ENCODE results near the gene OSBP2. TPM values are rescaled to one million over a fixed set of nuclear protein-coding genes. Genes with fewer than 3 reads are reported as not detected.
A peak's percentile ranks its signal among the peaks of the same experiment; 100 is the strongest.

Gene OSBP2
- total and polyA plus RNA-seq, 10 donors = 0.38 to 41.4 (median 6.5) TPM

DNA sequence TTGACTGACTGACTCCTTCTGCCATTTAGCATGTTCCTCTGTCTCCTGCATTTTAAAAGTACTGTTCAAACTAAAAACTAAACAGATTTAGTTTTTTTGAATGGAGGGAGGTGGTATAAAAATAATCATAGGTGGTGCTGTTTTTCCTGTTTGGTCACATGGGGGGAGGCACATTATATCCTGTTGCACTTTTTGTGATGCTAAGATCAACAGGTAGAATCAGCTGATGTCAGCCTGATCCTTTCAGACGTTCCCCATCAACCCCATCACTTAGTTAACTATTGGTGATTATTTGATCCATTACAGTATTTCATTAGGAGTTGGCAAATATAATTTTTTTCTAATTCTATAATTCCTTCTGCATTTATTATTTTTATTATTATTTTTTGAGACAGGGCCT, 5.1 kb upstream of the OSBP2 start:
- no peak overlapping the region for H3K4me3 ChIP-seq
- H3K27ac ChIP-seq = no peak overlapping the region
- intact Hi-C loops (cut with DNase I; ENCODE audit: low total_unique reads) = no loop called here
- DNase-seq = no peak
- H3K27me3 ChIP-seq (replicated peaks in 1 of 7) = peaks cover 0 to 16% (median 0%) of the 10 kb centered on the region in 7 donors
- peaks cover 0 to 10% (median 8%) of the 10 kb centered on the region in 6 donors for H3K4me1 ChIP-seq
- 56 to 83% (median 71%) methylated on average over 1 of the region's 1 CpG for WGBS, 5 donors
- no peaks in the 10 kb centered on the region for H3K9me3 ChIP-seq
- TF ChIP-seq POLR2A (IDR thresholded peaks at IDR 0.05) = no peak
- TF ChIP-seq POLR2AphosphoS5 (IDR thresholded peaks at IDR 0.05) = no peak
- TF ChIP-seq, protein P1, sequence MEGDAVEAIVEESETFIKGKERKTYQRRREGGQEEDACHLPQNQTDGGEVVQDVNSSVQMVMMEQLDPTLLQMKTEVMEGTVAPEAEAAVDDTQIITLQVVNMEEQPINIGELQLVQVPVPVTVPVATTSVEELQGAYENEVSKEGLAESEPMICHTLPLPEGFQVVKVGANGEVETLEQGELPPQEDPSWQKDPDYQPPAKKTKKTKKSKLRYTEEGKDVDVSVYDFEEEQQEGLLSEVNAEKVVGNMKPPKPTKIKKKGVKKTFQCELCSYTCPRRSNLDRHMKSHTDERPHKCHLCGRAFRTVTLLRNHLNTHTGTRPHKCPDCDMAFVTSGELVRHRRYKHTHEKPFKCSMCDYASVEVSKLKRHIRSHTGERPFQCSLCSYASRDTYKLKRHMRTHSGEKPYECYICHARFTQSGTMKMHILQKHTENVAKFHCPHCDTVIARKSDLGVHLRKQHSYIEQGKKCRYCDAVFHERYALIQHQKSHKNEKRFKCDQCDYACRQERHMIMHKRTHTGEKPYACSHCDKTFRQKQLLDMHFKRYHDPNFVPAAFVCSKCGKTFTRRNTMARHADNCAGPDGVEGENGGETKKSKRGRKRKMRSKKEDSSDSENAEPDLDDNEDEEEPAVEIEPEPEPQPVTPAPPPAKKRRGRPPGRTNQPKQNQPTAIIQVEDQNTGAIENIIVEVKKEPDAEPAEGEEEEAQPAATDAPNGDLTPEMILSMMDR (IDR thresholded peaks at IDR 0.05 in 8 of 11, conservative IDR thresholded peaks at IDR 0.05 in 3 of 11) = no peak
- no peaks in the 10 kb centered on the region for H3K36me3 ChIP-seq

DNA sequence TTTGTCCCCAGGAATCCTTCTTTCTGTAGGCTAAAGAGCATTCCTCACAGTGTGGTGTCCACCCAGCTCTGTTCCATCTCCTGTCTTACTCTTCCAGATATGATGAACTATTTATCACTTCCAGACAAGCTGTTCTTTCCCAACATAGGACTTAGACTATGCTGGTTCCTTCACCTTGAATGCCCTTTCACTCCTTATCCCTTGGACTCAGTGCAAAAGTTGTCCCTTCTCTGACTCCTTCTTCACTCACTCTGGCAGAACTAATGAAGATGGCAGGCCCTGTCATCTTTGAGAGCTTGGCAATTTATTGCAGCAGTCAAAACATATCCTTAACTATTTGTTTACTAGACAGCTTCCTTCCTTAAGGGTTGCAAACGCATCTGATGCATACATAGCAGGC, 3.5 kb upstream of the OSBP2 start:
- Histone ChIP-seq H3K27me3 (replicated peaks in 1 of 7) (peaks cover 0 to 31% (median 0%) of the 10 kb centered on the region in 7 donors), H3K4me1 (peaks cover 0 to 23% (median 18%) of the 10 kb centered on the region in 6 donors), H3K4me3 (no peak overlapping the region), H3K27ac (no peak overlapping the region), H3K9me3 (no peaks in the 10 kb centered on the region), H3K36me3 (no peaks in the 10 kb centered on the region)
- no peak for DNase-seq
- intact Hi-C loops (cut with DNase I; ENCODE audit: low total_unique reads) = no loop called here
- 41 to 67% (median 57%) methylated on average over 1 of the region's 1 CpG for WGBS, 5 donors
- TF ChIP-seq, protein P1 (IDR thresholded peaks at IDR 0.05 in 8 of 11, conservative IDR thresholded peaks at IDR 0.05 in 3 of 11) = no peak
- no peak for TF ChIP-seq POLR2AphosphoS5 (IDR thresholded peaks at IDR 0.05)
- TF ChIP-seq POLR2A (IDR thresholded peaks at IDR 0.05) = no peak

DNA sequence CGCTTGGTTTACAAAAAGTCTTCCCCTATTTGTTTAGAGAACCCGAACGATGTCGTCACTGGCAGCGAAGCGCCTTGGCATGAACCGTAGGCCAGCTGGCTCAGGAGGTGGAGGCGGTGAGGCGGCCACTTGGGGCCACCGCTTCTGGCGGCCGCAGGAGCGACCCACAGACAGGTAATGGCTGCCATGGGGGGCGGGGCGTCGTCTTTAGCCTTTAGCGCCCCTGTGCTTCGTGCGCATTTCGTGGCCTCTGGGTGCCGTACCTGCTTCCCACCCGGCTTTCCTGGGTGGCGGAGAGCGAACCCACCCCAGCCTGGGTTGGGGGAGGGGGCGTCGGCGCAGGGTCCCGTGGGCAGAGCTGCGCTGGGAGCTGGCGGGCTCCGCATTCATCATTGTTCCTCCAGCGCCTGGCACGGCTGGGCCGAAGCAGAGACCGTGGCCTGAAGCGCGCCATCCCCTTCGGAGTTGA, 469 bp upstream of the OSBP2 start:
- TF ChIP-seq POLR2A (IDR thresholded peaks at IDR 0.05) (no peak), POLR2AphosphoS5 (IDR thresholded peaks at IDR 0.05) (peak in 2 of 3 donors; percentile 31 to 59)
- TF ChIP-seq, protein P1 (IDR thresholded peaks at IDR 0.05 in 8 of 11, conservative IDR thresholded peaks at IDR 0.05 in 3 of 11) = no peak
- intact Hi-C loops (cut with DNase I; ENCODE audit: low total_unique reads) = no loop called here
- H3K27ac ChIP-seq = peak overlapping the region in 7 of 8 donors; percentile 54 to 82 (median 70)
- no peaks in the 10 kb centered on the region for H3K36me3 ChIP-seq
- 0 to 1% (median 0%) methylated on average over 26 to 37 of the region's 38 CpGs for WGBS, 5 donors
- H3K4me3 ChIP-seq = peak overlapping the region; percentile 55 to 84 (median 64)
- DNase-seq = peak; percentile 83
- peaks cover 0 to 23% (median 18%) of the 10 kb centered on the region in 6 donors for H3K4me1 ChIP-seq
- no peaks in the 10 kb centered on the region for H3K9me3 ChIP-seq
- H3K27me3 ChIP-seq (replicated peaks in 1 of 7) = peaks cover 0 to 33% (median 0%) of the 10 kb centered on the region in 7 donors

DNA sequence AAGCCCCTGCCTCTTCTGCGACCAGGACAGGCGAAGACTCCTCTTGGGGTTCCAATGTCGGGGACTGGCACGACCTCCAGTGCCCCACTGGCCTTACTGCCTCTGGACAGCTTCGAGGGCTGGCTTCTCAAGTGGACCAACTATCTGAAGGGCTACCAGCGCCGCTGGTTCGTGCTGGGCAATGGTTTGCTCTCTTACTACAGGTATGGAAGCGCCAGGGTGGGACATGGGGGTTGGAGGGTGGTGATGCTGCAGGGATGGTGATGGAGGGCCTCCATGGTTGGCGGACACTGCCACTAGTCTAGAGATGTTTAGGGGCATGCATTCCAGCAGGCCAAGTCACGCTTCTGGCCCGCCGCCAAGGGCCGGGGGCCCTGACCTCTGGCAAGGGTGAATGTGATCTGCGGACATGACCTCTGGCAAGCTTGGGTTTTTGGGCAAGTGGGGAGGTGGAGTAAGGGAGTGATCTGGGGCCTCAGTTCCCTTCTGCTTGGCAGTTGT, 727 bp downstream of the OSBP2 start:
- peak; percentile 71 for DNase-seq
- H3K27me3 ChIP-seq (replicated peaks in 1 of 7) = peaks cover 0 to 33% (median 0%) of the 10 kb centered on the region in 7 donors
- H3K4me3 ChIP-seq = peak overlapping the region in 7 of 8 donors; percentile 36 to 84 (median 57)
- 76 to 87% (median 82%) methylated on average over 6 to 15 of the region's 15 CpGs for WGBS, 5 donors
- H3K4me1 ChIP-seq = peaks cover 0 to 23% (median 18%) of the 10 kb centered on the region in 6 donors
- TF ChIP-seq POLR2AphosphoS5 (IDR thresholded peaks at IDR 0.05) = no peak
- TF ChIP-seq POLR2A (IDR thresholded peaks at IDR 0.05) = no peak
- intact Hi-C loops (cut with DNase I; ENCODE audit: low total_unique reads) = no loop called here
- H3K9me3 ChIP-seq = no peaks in the 10 kb centered on the region
- H3K27ac ChIP-seq = peak overlapping the region in 4 of 8 donors; percentile 39 to 82 (median 62)
- no peaks in the 10 kb centered on the region for H3K36me3 ChIP-seq
